ENCODE results near the gene ARRB2. TPM values are rescaled to one million over a fixed set of nuclear protein-coding genes. Genes with fewer than 3 reads are reported as not detected.

Gene ARRB2
- total and polyA plus RNA-seq, 2 donors (not counting 3 experiments of a cell fraction or from before 2014, with no cell fraction given), result 18.6 to 21.3 TPM

DNA sequence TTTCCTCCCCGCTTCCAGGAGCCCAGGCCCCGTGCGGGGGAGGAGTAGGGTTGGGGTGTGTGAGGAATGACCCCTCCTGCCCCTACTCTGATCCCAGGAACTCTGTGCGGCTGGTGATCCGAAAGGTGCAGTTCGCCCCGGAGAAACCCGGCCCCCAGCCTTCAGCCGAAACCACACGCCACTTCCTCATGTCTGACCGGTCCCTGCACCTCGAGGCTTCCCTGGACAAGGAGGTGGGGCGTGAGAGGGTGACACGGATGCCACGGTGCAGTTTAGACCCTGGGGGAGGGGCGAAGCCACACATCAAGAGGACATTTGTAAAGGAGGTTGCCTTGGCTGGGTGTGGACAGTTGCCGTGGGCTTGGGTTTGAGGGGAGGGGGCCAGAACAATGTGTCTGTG is 7.4 kb downstream of the ARRB2 start:
- Histone ChIP-seq H3K27me3 (ENCODE audit: control insufficient read depth in 2 of 2, insufficient read depth in 2 of 2, low read length in 2 of 2) (no peaks in the 10 kb centered on the region), H3K9me1 (replicated peaks; ENCODE audit: control insufficient read depth, extremely low read depth, insufficient read depth, low read length) (no peaks in the 10 kb centered on the region), H3K9me3 (replicated peaks; ENCODE audit: control insufficient read depth, insufficient read depth, low read length) (no peaks in the 10 kb centered on the region), H4K20me1 (replicated peaks; ENCODE audit: control insufficient read depth, extremely low read depth, insufficient read depth, low read length) (no peaks in the 10 kb centered on the region), H2AFZ (ENCODE audit: low read depth, low read length) (no peak overlapping the region), H3K27ac (ENCODE audit: insufficient read depth, low read depth, low read length) (no peak overlapping the region), H3K79me2 (ENCODE audit: control insufficient read depth, insufficient read depth, low read length) (no peaks in the 10 kb centered on the region), H3K4me3 (replicated peaks in 1 of 3; ENCODE audit: insufficient read depth in 1 of 3, low read depth in 1 of 3, low read length in 3 of 3) (no peak overlapping the region), H3K36me3 (ENCODE audit: control insufficient read depth in 2 of 2, extremely low read depth in 1 of 2, insufficient read depth in 2 of 2, low read length in 2 of 2) (peaks cover 0 to 4% of the 10 kb centered on the region in 2 experiments), H3K4me2 (ENCODE audit: insufficient read depth, low read length) (no peak overlapping the region), H3K4me1 (ENCODE audit: control insufficient read depth, extremely low read depth, insufficient read depth, low read length) (peaks cover 11% of the 10 kb centered on the region), H3K9ac (replicated peaks; ENCODE audit: extremely low read depth, insufficient read depth, low read length) (no peak overlapping the region)
- ChIA-PET POLR2A (no interaction called here), CTCF (no interaction called here)
- no TSS peak for BruUV-seq (replicated peaks)
- FAIRE-seq, result no peak
- dilution Hi-C loops (cut with MboI; ENCODE audit: extremely low pct_ligation_motif_present, low sequenced_read_pairs) (no loop called here), intact Hi-C loops (cut with micrococcal nuclease) (no loop called here)
- TF ChIP-seq POLR2AphosphoS5 (IDR thresholded peaks at IDR 0.05; ENCODE audit: insufficient read depth, low read depth, low read length), result no peak
- TF ChIP-seq, protein P1, sequence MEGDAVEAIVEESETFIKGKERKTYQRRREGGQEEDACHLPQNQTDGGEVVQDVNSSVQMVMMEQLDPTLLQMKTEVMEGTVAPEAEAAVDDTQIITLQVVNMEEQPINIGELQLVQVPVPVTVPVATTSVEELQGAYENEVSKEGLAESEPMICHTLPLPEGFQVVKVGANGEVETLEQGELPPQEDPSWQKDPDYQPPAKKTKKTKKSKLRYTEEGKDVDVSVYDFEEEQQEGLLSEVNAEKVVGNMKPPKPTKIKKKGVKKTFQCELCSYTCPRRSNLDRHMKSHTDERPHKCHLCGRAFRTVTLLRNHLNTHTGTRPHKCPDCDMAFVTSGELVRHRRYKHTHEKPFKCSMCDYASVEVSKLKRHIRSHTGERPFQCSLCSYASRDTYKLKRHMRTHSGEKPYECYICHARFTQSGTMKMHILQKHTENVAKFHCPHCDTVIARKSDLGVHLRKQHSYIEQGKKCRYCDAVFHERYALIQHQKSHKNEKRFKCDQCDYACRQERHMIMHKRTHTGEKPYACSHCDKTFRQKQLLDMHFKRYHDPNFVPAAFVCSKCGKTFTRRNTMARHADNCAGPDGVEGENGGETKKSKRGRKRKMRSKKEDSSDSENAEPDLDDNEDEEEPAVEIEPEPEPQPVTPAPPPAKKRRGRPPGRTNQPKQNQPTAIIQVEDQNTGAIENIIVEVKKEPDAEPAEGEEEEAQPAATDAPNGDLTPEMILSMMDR (IDR thresholded peaks at IDR 0.05; ENCODE audit: extremely low read depth in 1 of 2, insufficient read depth in 1 of 2, low read depth in 1 of 2, low read length in 2 of 2), result no peak
- TF ChIP-seq, protein P2, sequence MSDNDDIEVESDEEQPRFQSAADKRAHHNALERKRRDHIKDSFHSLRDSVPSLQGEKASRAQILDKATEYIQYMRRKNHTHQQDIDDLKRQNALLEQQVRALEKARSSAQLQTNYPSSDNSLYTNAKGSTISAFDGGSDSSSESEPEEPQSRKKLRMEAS (IDR thresholded peaks at IDR 0.05; ENCODE audit: insufficient read depth, insufficient read length), result no peak
- TF ChIP-seq JUN (IDR thresholded peaks at IDR 0.05; ENCODE audit: borderline replicate concordance, insufficient read depth, insufficient read length, low read depth), result no peak
- no peak for TF ChIP-seq FOS (IDR thresholded peaks at IDR 0.05; ENCODE audit: borderline replicate concordance, insufficient read depth, low read length)
- TF ChIP-seq GATA2 (IDR thresholded peaks at IDR 0.05; ENCODE audit: insufficient read depth, insufficient read length, low read depth, low read length), result no peak
- TF ChIP-seq MYC (IDR thresholded peaks at IDR 0.05; ENCODE audit: low read depth, low read length), result no peak
- TF ChIP-seq EZH2 (IDR thresholded peaks at IDR 0.05; ENCODE audit: borderline replicate concordance, low read depth, low read length, severe bottlenecking), result no peak
- no peak for TF ChIP-seq POLR2A (IDR thresholded peaks at IDR 0.05; ENCODE audit: low read depth, low read length)
- no peak for DNase-seq (ENCODE audit: low read depth, low spot score)

All from endothelial cell of umbilical vein (primary cell).